Activated T-cell treated with anti-CD3 and anti-CD28 coated beads, Interleukin-2, amount 50 U/mL, for 4 hours (primary cell): ENCODE data around the gene MECP2. TPM values are rescaled to one million over a fixed set of nuclear protein-coding genes. Genes with fewer than 3 reads are reported as not detected.
"Not testable (repeated sequence)": the region's sequence is repeated elsewhere in the genome, so short reads cannot be mapped to it uniquely, and the experiment has no call there.

Experiments
- ATAC-seq, 2 donors: fragments of 200-7000 bp; cut with Tn5 transposase; one replicate each; pipeline ENCODE4 v1.10.0; 2021
- DNase-seq: peaks from one replicate; pipeline ENCODE4 v3.0.0-alpha.2; 2020
- H3K27me3 Mint-ChIP-seq: one replicate; pipeline ENCODE4 v1.8.0; 2021; ENCODE audit warnings: low read depth, mixed read lengths
- H3K36me3 Mint-ChIP-seq: one replicate; pipeline ENCODE4 v1.8.0; 2022; ENCODE audit warnings: mixed read lengths; ENCODE audit not compliant: insufficient read depth
- H3K4me1 Mint-ChIP-seq: one replicate; pipeline ENCODE4 v1.8.0; 2021; ENCODE audit warnings: low read depth, mixed read lengths
- H3K4me3 Mint-ChIP-seq: one replicate; pipeline ENCODE4 v1.8.0; 2021; ENCODE audit warnings: mild to moderate bottlenecking, moderate library complexity, mixed read lengths
- H3K9me3 Mint-ChIP-seq: one replicate; pipeline ENCODE4 v1.8.0; 2021; ENCODE audit warnings: mixed read lengths
- total RNA-seq, 3 donors: library from RNA; stranded (reverse); gene quantifications; one replicate each; pipeline ENCODE4 v1.2.1, GENCODE V29; 2021

MECP2 gene
- total RNA-seq, 3 donors from 2014 or later: 42.6 to 46.7 (median 45.7) TPM

DNA sequence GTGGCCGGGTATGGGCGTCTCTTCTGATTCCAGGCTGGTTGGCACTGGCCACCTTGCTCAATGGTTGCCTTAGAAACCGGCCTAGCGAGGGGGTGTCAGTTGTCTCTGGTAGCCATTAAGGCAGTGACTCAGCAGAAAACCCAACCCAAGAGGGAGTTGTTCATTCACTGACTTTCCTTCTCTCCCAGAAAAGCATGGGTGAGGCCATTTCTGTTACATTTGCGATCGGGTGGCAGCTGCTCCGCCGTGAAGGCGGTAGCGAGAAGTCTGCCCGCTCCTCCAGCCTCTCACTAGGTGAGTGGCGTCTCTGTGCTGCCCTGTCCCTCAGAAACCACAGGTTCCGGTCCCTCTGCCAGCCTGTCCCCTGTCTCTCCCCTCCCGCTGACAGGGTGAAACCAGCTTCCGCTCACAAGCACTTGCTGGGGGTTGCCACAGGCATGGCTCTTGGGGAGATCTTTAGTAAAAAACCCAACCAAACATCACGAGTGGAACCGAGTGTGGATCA lies 95.2 kb downstream of the MECP2 start:
- peaks cover 1% of the 10 kb centered on the region for H3K36me3 Mint-ChIP-seq
- DNase-seq (no peak), ATAC-seq (peak; percentile 78 to 80)
- H3K4me3 Mint-ChIP-seq: peak overlapping the region; percentile 59
- H3K27me3 Mint-ChIP-seq: no peaks in the 10 kb centered on the region
- H3K4me1 Mint-ChIP-seq: peaks cover 15% of the 10 kb centered on the region
- H3K9me3 Mint-ChIP-seq: no peaks in the 10 kb centered on the region

DNA sequence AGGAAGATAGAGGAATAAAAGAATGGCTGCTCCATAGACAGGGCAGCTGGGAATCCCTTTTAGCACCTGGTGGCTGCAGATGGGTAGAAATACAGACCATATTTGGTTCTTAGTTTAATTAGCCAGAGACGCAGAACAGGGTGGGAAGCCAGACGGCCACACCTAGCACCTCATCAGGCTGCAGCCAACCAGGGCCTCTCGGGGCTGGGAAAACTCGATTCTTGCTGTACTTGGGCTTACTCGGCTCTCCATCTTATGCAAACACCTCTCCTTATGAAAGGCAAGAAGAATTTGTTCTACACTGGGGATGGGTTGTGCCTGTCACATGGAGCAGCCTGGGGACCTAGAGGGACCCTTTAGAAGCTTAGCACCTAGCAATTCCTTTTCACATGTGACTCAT lies 97.5 kb downstream of the MECP2 start:
- no peak for ATAC-seq

DNA sequence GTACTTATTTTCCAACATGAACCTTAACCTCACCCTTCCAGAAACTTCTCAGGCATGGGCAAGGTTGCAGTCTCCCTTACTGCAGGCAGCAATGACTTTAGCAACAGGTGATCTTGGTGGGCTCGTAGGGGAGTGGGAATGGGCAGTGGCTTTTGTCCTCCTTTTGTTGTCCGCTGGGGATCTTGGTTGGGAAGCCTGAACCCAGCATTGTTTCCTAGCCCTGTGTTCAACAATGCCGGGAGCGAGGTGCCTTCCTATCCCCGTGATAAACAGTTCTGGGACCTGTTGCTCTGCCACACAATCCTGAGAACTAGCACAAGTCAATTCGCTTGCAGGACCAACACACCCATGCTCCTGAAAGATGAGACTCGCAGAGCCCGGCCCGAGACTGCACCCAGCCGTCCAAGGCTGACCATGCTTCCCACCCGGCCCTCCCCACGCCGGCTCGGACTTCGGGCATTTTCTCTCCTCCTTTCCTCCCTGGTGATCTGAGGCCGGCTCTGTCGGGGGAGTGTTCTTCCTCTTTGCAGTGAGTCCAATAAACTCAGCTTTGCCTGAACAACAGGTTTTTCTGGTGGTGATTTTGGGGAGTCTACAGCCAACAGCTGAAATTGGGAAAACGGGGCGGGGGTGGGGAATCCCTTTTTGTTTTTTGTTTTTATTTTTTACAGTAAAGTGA lies 98.0 kb downstream of the MECP2 start:
- H3K9me3 Mint-ChIP-seq: no peaks in the 10 kb centered on the region
- H3K4me1 Mint-ChIP-seq: peaks cover 13% of the 10 kb centered on the region
- H3K36me3 Mint-ChIP-seq: peaks cover 1% of the 10 kb centered on the region
- H3K27me3 Mint-ChIP-seq: no peaks in the 10 kb centered on the region
- DNase-seq (no peak), ATAC-seq (no peak)
- no peak overlapping the region for H3K4me3 Mint-ChIP-seq

More for the DNA sequence above, 97.5 kb downstream of the MECP2 start:
- H3K36me3 Mint-ChIP-seq: peaks cover 1% of the 10 kb centered on the region
- H3K9me3 Mint-ChIP-seq: no peaks in the 10 kb centered on the region
- peaks cover 15% of the 10 kb centered on the region for H3K4me1 Mint-ChIP-seq
- no peak for DNase-seq
- no peak overlapping the region for H3K4me3 Mint-ChIP-seq
- no peaks in the 10 kb centered on the region for H3K27me3 Mint-ChIP-seq

DNA sequence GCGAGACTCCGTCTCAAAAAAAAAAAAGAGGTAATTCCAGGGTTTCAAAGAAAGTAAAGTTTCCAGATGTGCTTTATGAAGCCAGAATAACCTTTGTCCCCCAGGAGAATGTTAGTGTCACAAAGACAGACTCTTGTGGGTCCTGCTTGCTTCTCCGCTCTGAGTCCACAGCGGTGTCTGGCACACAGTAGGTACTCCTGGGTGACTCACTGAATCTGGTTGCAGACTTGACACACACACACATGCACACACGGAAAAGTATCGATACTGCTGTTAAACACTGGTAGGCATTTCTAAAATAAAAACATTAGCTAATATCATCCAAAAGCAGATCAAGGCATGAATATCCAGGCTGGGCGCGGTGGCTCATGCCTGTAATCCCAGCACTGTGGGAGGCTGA lies 102.0 kb downstream of the MECP2 start:
- Mint-ChIP-seq H3K36me3 (no peaks in the 10 kb centered on the region), H3K4me1 (peaks cover 5% of the 10 kb centered on the region), H3K4me3 (no peak overlapping the region), H3K9me3 (no peaks in the 10 kb centered on the region), H3K27me3 (no peaks in the 10 kb centered on the region)
- DNase-seq: no peak
- ATAC-seq: no peak

DNA sequence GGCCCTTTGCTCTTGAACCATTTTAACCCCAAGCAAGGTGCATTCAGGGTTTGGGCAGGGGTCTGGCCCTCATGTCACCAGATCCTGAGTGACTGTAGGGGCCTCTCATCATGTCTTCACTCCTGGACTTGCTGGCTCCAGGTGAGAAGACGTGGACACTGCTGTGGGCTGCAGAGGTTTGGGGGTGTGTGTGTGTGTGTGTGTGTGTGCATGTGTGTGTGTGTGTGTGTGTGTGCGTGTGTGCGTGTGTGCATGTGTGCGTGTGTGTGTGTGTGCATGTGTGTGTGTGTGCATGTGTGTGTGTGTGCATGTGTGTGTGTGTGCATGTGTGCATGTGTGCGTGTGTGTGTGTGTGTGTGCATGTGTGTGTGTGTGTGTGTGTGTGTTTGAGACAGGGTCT lies 103.1 kb downstream of the MECP2 start:
- ATAC-seq, H3K27me3 Mint-ChIP-seq, H3K4me3 Mint-ChIP-seq, H3K36me3 Mint-ChIP-seq, H3K9me3 Mint-ChIP-seq, DNase-seq: not testable (repeated sequence)
- H3K4me1 Mint-ChIP-seq: peaks cover 15% of the 10 kb centered on the region

DNA sequence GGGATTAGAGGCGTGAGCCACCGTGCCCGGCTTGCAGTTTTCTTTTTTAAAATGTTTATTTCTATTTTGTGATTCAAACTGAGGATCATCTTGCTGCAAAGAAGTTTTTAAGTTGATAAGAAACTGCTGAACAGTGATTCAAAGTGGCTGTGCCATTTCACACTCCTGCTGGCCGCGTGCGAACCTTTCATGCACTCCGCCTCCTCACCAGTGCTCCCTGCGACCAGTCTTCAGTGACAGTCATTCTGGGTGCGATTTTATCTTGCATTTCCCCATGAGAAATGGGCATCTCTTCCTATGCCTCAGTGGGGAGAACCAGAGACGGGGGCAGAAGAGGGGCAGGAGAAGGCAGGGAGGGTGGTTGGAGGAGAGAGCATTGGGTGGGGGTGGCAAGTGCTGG lies 103.5 kb downstream of the MECP2 start:
- ATAC-seq (no peak), DNase-seq (no peak)
- Mint-ChIP-seq H3K9me3 (no peaks in the 10 kb centered on the region), H3K4me1 (peaks cover 17% of the 10 kb centered on the region), H3K27me3 (no peaks in the 10 kb centered on the region), H3K4me3 (no peak overlapping the region), H3K36me3 (no peaks in the 10 kb centered on the region)

DNA sequence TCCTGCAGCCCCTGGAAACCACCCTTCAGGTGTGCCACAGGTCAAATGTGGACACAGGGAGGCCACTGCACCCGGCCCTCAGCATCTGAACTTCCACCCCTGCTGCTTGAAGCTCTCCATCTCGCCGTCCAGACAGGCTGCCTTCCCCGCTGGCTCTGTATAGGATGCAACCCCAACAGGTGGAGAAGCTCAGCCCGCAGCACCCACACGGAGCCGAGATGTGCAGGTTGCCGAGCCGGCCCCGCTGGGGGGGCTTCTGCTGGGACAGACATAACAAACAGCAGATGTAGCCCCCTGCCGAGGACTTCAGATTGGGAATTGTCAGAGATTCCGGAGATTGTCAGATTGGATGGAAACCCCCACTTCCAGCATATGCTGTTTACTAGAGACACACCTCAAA lies 104.4 kb downstream of the MECP2 start:
- H3K4me1 Mint-ChIP-seq: peaks cover 17% of the 10 kb centered on the region
- no peaks in the 10 kb centered on the region for H3K27me3 Mint-ChIP-seq
- ATAC-seq (no peak), DNase-seq (no peak)
- no peaks in the 10 kb centered on the region for H3K36me3 Mint-ChIP-seq
- H3K4me3 Mint-ChIP-seq: no peak overlapping the region
- no peaks in the 10 kb centered on the region for H3K9me3 Mint-ChIP-seq

DNA sequence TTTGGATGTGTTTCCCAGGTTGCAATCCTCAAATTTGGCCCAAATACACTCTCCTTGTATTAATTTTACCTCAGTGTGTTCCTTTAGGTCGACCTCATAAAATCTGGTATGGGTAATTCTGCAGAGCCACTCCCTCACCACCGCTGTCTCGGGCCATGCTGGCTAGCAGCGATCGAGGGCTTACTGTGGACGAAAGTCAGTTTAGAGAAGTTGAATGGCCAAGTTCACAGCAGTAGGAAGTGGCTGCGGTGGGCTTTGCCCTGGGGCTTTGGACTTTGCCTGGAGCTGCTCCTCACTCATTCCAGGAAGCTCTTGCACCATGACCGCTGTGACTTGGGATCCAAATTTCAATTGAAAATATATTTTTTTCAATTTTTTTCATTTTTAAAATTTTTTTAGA lies 105.3 kb downstream of the MECP2 start:
- no peaks in the 10 kb centered on the region for H3K27me3 Mint-ChIP-seq
- no peak overlapping the region for H3K4me3 Mint-ChIP-seq
- no peaks in the 10 kb centered on the region for H3K9me3 Mint-ChIP-seq
- peaks cover 17% of the 10 kb centered on the region for H3K4me1 Mint-ChIP-seq
- H3K36me3 Mint-ChIP-seq: no peaks in the 10 kb centered on the region
- no peak for DNase-seq
- no peak for ATAC-seq

DNA sequence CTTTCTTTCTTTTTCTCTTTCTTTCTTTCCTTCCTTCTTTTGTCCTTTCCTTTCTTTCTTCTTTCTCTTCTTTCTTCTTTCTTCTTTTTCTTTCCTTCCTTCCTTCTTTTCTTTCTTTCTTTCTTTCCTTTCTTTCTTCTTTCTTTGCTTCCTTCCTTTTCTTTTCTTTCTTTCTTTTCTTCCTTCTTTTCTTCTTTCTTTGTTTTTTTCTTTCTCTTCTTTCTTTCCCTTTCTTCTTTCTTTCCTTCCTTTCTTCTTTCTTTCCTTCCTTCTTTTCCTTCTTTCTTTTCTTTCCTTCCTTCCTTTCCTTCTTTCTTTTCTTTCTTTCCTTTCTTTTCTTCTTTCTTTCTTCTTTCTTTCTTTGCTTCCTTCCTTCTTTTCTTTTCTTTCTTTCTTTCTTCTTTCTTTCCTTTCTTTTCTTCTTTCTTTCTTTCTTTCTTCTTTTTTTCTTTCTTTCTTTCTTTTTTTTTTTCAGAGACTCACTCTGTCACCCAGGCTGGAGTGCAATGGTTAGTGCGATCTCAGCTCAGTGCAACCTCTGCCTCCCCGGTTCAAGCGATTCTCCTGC lies 106.4 kb downstream of the MECP2 start:
- H3K27me3 Mint-ChIP-seq: no peaks in the 10 kb centered on the region
- ATAC-seq (no peak), DNase-seq (no peak)
- H3K4me1 Mint-ChIP-seq: peaks cover 17% of the 10 kb centered on the region
- H3K4me3 Mint-ChIP-seq: no peak overlapping the region
- H3K9me3 Mint-ChIP-seq: no peaks in the 10 kb centered on the region
- no peaks in the 10 kb centered on the region for H3K36me3 Mint-ChIP-seq

DNA sequence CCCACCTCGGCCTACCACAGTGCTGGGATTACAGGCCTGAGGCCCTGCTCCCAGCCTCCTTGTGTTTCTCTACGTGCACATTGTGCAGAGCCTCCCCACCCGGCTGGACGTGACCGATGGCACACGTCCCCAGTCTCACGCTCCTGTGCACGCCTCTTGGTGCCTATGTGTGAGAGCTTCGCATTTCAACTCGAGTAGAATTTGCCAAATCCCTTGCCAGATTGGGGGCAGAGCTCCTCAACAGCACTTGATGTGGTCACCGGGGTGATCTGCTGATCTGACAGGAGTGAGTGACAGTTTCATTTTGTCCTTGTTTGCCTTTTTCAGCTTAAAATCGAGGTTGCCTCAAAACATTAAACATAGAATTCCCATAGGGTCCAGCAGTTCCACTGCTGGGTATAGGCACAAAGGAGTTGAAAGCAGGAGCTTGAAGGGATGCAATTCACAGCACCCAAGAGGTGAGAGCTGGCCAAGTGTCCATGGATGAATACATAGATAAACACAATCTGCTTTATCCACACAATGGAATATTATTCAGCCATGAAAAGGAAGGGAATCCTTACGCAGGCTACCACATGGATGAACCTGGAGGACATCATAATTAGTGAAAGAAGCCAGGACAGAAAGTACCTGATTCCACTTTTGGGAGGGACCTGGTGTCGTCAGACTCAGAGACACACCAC lies 107.4 kb downstream of the MECP2 start:
- no peaks in the 10 kb centered on the region for H3K9me3 Mint-ChIP-seq
- H3K27me3 Mint-ChIP-seq: no peaks in the 10 kb centered on the region
- peaks cover 19% of the 10 kb centered on the region for H3K4me1 Mint-ChIP-seq
- no peak overlapping the region for H3K4me3 Mint-ChIP-seq
- DNase-seq (no peak), ATAC-seq (no peak)
- no peaks in the 10 kb centered on the region for H3K36me3 Mint-ChIP-seq

DNA sequence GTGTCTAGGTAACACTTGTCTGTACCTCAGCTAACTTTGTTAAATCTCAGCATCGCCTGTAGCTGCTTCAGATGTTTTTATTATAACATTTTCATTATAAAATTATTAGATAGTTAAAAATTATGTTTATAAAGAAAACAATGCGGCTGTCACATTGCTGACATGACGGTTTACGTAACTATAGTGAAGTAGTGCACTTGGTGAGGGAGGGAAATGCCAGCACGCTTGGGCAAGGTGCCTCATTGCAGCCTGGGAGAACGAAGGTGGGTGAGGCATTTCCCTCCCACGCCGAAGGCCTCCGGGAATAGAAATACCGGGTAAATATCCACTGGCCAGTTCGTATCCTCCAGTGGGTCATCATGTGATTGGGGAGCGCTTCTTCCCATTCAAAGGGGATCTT lies 109.0 kb downstream of the MECP2 start:
- no peak overlapping the region for H3K4me3 Mint-ChIP-seq
- H3K36me3 Mint-ChIP-seq: no peaks in the 10 kb centered on the region
- no peaks in the 10 kb centered on the region for H3K9me3 Mint-ChIP-seq
- peaks cover 35% of the 10 kb centered on the region for H3K4me1 Mint-ChIP-seq
- ATAC-seq (no peak), DNase-seq (no peak)
- no peaks in the 10 kb centered on the region for H3K27me3 Mint-ChIP-seq

DNA sequence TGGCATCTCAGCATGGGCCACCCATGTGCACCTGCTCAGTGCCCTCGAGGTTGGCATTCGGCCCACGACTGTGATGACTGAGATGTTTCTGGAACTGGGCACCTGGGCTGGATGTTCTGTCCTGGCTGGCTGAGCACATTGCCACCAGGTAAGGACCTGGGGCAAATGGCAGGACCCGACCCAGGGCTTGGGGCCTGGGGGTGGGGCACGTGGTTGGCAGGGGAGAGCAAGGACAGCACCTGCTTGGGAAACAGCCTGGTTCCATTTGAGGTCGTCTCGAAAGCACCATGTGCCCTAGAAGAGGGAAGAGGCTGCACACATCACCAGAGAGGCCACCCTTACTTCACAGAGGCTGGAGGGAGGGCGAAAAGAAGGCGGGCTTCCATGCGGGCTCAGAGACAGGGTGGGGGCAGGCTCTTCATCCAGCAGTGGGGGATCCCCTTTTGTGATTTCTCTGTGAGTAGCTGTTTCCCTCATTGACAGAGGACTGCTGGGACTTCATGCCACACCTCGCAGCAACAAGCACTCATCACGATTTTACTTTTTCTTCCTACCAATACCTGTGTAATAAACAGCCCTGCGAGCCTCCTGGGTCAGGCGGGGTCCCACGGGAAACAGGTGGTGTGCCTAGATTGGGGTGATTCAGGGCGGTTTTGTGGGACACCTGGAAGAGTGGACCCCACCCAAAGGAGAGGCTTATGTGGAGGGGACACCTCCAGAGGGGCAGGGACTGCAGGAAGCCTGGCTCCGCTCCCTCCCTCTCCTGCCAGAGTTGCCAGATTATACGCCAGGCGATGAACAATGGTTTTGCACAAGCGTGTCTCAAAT lies 113.0 kb downstream of the MECP2 start:
- no peaks in the 10 kb centered on the region for H3K27me3 Mint-ChIP-seq
- no peak for DNase-seq
- H3K4me1 Mint-ChIP-seq: peaks cover 53% of the 10 kb centered on the region
- H3K4me3 Mint-ChIP-seq: peak overlapping the region; percentile 75
- H3K9me3 Mint-ChIP-seq: no peaks in the 10 kb centered on the region
- H3K36me3 Mint-ChIP-seq: no peaks in the 10 kb centered on the region
- ATAC-seq: peak; percentile 58 to 68

DNA sequence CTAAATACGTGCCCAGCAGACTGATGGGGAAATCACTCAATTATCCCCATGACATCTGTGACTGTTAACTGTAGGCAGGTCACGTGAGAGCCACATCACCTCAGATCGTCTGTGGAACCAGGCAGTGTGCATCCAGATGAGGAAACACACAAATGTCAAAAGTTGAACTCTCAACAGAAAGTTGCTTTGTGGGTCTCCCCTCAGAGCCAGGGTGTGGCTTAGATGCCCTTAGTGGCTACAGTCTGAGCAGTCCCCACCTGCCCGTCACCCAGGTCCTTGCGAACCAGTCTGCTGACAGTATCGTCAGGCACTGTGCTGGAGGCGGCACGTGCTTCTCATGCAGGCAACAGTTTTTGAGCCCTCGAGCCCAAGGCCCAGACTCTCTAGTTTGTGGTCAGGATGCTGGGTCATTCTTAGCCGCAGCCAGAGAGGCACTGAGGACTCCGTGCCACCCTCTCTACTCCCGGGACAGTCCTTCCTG lies 114.2 kb downstream of the MECP2 start:
- H3K27me3 Mint-ChIP-seq: no peaks in the 10 kb centered on the region
- no peaks in the 10 kb centered on the region for H3K9me3 Mint-ChIP-seq
- H3K36me3 Mint-ChIP-seq: no peaks in the 10 kb centered on the region
- peaks cover 48% of the 10 kb centered on the region for H3K4me1 Mint-ChIP-seq
- ATAC-seq (no peak), DNase-seq (no peak)
- peak overlapping the region; percentile 29 for H3K4me3 Mint-ChIP-seq
